Stomach (tissue), 4 donors: ENCODE results near the gene TEX9.

Experiments used
- CTCF ChIP-seq, 7 experiments: fragments of 450-650 bp in 4 of 7; fragments of 200-600 bp in 3 of 7; sonication (generic) in 3 of 7; IDR thresholded peaks; one replicate each; pipeline ENCODE4 v1.5.1; 2016 to 2019; ENCODE audit warnings: antibody characterized with exemption in 7 of 7, control low read depth in 2 of 7, mild to moderate bottlenecking in 1 of 7
- EP300 ChIP-seq: sonication (generic); formaldehyde crosslinking; IDR thresholded peaks from one replicate; pipeline ENCODE4 v1.6.1; 2017; ENCODE audit warnings: antibody characterized with exemption
- POLR2A ChIP-seq, 4 donors: fragments of 450-650 bp; IDR thresholded peaks; one replicate each; pipeline ENCODE4 v1.6.1; 2016; ENCODE audit warnings: antibody characterized with exemption in 4 of 4, control low read depth in 2 of 4, mild to moderate bottlenecking in 1 of 4, moderate library complexity in 1 of 4
- POLR2AphosphoS5 ChIP-seq, 3 donors: sonication (generic); formaldehyde crosslinking; IDR thresholded peaks; one replicate each; pipeline ENCODE4 v1.6.1; 2016; ENCODE audit warnings: antibody characterized with exemption in 3 of 3

- TF ChIP-seq CTCF (IDR thresholded peaks at IDR 0.05) (no peak), EP300 (no peak), POLR2A (IDR thresholded peaks at IDR 0.05) (no peak), POLR2AphosphoS5 (IDR thresholded peaks at IDR 0.05) (no peak)
These were observed 60.8 kb downstream of the TEX9 start for GRCh38 chr15:56425976-56426375.
